HL-60/S4 treated with phorbol 12-myristate 13-acetate at 8.2 ng/mL for 4 days and 3 days (cell line): ENCODE results near the gene MMP17.

Experiments
- in situ Hi-C: fragments of 300-500 bp; cut with MboI; formaldehyde crosslinking; loops from 2 replicates; pipeline ENCODE4 v1.15.0; 2022; ENCODE audit warnings: low sequenced_read_pairs

MMP17 gene

DNA sequence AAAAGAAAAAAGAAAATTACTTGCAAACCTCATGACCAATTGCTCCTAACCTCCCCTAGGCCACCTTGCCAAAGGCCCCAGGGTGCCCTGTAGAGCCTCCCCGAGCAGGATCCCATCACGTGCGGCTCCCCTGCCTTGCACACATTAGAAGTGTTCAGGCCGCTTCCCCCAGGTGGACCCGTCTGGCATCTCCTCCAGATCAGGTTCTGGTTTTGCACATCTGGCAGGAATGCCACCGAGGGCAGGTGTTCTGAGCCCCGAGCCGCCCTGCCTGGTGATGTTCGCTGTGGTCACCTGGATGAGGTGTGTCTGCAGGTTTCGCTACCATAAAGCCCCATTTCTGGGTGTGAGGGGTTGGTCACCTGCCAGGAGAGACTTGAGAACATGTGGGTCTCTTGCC, 19.3 kb downstream of the MMP17 start:
- in situ Hi-C loops: no loop called here

DNA sequence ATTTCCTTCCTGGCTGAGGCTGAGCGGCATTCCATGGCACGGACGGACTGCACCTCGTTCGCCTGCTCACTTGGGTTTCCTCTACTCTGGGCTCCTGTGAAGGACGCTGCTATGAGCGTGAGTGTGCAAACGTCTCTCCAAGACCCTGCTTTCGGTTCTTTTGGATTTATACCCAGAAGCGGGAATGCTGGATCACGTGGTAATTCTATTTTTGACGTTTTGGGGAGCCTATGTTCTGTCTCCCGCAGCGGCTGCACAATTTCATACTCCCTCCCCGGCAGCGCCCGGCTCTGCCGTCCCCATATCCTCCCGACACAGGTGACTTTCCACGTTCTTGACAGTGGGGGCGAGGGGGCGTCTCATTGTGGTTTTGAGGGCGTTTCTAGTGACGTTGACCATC, 20.6 kb downstream of the MMP17 start:
- in situ Hi-C loops: no loop called here

GRCh38 chr12:131849700-131850553, 21.7 kb downstream of the MMP17 start:
- in situ Hi-C loops: no loop called here

DNA sequence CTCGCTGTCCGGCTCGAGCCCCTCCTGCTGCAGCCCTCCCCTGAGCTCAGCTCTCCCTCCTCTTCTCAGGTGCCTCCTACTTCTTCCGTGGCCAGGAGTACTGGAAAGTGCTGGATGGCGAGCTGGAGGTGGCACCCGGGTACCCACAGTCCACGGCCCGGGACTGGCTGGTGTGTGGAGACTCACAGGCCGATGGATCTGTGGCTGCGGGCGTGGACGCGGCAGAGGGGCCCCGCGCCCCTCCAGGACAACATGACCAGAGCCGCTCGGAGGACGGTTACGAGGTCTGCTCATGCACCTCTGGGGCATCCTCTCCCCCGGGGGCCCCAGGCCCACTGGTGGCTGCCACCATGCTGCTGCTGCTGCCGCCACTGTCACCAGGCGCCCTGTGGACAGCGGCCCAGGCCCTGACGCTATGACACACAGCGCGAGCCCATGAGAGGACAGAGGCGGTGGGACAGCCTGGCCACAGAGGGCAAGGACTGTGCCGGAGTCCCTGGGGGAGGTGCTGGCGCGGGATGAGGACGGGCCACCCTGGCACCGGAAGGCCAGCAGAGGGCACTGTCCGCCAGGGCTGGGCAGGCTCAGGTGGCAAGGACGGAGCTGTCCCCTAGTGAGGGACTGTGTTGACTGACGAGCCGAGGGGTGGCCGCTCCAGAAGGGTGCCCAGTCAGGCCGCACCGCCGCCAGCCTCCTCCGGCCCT, 22.8 kb downstream of the MMP17 start:
- in situ Hi-C loops: no loop called here

DNA sequence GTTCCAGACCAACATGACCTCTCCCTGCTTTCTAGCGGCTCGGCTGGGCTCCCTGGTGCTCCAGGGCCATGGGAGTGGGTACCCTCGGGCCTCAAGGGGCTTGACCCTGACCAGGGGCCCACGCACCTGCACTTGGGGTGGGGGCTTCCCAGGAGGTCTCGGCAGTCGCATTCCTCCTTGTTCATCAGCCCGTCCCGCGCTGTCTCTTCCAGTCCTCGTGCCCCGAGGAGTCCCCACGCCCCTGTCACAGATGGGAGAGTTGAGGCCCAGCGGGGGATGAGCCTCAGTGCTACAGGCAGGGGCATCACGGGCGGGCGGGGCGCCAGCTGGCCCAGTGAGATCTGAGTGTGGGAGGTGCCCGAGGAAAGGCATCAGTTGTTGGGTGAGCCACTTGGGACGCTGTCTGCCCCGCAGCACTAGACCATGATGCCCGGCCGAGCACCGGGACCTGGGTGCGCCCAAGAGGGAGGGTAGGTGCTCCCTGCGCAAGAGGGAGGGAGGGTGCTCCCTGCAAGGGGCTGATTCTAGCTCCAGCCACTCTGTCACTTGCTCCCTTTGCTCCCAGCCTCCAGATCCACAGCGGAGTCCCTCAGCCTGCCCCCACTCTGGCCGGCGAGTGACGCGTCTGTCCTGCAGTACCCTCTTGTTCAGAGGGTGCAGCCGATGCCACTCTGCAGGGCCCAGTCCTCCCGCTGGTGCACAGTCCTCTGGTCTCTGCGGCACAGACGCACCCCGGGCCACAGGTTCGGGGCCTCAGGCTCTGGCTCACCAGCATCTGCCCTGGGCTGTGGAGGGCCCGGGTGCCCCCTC, 23.8 kb downstream of the MMP17 start:
- in situ Hi-C loops: no loop called here

DNA sequence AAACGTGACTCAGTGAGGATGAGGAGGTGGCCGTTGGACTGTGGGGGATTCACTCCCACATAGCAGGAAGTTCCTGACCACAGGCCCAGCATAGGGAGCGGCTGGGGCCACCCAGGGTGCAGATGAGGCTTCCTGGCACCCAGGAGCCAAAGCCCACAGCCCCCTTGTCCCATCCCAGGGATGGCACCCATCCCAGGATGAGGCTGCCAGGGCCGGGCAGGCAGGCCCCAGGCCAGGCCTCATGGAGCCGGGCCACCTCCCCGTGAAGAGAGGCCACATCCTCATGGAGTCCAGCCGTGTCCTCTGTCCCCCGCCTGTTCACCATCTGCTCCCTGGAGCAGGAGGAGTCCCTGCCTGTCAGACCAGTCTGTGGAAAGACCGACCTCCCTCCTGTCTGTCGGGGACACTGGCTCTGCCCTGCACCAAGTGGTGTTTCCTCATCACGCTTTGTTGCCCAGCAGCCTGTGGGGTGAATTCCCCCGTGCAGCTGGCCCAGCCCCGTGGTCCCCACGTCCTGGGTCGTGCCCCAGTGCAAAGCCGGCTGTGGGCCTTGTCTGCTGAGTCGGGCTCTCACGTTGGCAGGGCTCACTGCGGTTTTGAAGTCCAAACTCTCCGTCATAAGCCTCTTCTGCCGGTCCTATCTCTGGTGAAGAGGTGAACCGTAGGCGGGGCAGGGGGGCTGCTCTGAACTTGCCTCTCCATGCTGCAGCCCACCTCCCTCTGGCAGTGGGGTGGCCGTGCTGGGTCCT, 24.5 kb downstream of the MMP17 start:
- in situ Hi-C loops: no loop called here

GRCh38 chr12:131853832-131854797, 25.9 kb downstream of the MMP17 start:
- in situ Hi-C loops: no loop called here

DNA sequence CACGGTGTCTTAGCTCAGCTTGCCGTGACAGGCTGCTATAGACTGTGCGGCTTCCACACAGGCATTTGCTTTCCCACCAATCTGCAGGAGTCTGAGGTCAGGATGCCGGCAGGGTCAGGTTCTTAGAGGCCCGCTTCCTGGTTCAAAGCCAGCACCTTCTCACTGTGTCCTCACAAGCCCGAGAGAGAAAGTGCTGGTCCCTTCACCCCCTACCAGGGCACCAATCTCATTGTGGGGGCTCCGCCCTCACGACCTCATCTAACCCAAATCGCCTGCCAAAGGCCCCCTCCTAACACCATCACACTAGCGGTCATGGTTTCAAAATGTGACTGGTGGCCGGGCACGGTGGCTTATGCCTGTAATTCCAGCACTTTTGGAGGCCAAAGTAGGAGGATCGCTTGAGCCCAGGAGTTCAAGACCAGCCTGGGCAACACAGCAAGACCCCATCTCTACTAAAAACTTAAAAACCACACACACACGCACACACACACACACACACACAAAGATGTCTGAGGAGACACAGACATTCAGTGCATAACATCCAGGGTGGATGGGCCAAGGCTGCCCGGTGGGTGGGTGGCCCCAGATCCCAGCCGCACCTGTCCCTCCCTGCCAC, 26.8 kb downstream of the MMP17 start:
- in situ Hi-C loops: no loop called here

DNA sequence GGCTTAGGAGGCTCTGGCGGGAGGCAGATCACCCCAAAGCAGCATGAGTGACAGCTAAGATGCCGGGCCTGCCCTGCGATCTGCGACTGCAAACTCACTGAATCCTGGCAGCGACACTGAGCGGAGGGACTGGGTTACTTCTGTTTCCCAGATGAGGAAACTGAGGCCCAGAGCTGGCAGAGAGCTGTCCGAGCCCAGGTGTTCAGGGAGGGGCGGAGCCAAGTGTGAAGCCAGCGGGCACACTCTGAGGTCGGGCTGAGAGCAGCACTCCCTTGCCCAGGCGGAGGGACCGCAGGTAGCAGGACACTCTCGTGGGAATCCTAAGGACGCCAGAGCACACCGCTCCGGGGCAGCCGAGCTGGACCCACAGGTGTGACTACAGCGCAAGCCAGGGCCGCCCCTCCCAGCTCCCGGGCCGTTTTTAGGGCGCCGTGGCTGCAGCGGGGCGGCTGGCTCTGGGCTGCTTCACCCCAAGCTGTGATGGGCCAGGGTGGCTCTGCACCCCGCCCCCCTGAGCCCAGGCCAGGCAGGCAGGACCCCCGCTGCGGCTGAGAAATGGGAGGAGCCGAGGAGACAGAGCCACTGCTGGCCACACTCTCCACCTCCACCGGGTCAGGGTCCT, 27.4 kb downstream of the MMP17 start:
- in situ Hi-C loops: no loop called here

DNA sequence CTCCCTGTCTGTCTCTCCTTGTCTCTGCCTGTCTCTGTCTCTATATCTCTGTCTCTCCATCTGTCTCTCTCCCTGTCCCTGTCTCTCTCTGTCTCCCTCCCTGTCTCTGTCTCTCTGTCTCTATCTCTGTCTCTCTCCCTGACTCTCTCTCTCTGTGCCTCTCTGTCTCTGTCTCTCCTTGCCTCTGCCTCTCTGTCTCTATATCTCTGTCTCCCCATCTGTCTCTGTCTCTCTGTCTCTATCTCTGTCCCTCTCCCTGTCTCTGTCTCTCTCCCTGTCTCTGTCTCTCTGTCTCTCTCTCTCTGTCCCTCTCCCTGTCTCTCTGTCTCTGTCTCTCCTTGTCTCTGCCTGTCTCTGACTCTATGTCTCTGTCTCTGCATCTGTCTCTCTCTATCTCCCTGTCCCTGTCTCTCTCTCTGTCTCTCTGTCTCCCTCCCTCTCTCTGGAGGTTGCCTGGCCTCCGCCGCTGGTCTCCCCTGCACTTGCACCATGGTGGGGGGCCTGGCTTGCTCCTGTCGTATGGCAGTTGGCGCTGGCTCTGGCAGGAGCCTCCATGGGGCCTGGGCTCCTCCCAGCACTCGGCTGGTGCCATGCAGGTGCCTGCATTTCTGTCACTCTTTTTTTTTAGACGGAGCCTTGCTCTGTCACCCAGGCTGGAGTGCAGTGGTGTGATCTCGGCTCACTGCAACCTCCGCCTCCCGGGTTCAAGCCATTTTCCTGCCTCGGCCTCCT, 28.3 kb downstream of the MMP17 start:
- in situ Hi-C loops: no loop called here

GRCh38 chr12:131857908-131858850, 30.0 kb downstream of the MMP17 start:
- in situ Hi-C loops: no loop called here

DNA sequence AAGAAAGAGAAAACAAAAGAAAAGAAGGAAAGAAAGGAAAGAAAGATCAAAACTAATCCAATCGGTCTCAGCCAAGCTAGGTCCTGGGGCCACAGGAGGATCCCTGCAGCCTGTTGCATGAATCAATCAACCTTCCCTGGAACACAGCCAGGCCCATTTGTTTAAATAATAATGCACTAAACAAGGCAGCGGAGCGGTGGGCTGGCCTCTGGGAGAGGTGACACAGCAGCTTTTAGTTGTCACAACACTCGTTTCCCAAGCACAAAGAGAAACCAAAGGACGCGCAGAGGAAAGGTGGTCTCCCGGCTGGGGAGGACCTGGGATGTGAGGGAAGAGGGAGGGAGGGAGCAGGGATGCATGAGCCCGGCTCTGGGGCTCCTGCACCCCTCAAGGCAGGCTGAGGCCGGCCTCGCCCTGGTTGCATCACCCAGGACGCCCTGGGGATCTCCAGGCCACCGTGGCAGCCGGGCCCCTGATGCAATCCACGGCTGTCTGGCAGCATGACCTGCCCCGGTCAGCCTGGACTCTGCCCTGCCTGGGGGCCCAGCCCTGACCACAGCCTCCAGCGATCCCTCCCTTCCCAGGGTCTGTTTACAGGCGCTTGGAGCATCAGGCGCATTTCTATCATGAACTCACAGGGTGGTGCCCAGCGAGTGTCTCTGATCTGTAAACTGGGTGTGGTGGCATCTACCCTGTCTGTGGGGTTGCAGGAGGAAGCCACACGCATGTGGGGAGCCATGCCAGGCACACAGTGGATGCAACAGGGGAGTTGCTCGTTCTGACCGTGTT, 32.5 kb downstream of the MMP17 start:
- in situ Hi-C loops: no loop called here

DNA sequence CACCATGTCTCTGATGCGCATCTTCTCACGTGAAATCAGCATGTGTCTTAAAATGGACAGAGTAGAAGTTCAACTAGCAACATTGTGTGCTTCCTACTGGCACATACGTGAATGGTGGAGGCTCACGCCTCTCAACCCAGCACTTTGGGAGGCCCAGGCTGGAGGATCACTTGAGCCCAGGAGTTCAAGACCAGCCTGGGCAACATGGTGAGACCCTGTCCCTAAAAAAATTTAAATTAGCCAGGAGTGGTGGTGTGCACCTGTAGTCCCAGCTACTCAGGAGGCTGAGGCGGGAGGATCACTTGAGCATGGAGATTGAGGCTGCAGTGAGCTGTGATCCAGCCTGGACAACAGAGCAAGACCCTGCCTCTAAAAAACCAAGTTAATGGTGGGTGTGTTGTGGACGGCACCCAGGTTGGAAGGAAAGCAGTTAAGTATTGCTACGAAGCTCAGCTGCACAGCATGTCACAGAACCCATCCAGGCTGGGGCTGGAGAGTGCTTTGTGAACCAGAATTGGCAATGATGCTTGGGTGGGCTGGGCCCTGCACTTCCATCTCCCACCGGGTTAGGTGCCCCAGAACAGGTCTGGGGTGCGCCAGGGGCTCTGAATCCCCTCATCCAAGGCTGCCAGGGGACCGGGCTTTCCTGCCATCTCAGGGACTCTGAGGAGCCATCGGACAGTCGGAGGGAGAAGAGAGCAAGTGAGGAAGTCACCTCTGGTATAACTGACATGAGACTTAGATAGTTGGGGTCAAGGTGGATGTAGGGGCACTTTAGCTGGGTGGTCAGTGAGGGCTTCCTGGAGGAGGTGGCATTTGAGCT, 33.3 kb downstream of the MMP17 start:
- in situ Hi-C loops: no loop called here

DNA sequence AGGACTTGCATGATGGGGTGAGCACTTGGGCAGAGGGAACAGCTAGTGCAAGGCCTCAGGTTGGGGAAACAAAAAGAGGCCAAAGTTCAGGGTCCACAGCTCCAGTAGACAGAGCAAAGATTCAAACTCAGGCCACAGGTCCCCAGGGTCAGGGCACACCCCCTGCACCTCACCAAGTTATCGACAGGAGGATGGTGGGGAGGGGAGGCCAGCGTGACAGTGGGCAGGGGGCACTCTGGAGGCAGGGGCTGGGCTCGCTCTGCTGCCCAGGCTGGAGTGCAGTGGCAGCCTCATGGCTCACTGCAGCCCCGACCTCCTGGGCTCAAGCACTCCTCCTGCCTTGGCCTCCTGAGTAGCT, 33.9 kb downstream of the MMP17 start:
- in situ Hi-C loops: no loop called here

DNA sequence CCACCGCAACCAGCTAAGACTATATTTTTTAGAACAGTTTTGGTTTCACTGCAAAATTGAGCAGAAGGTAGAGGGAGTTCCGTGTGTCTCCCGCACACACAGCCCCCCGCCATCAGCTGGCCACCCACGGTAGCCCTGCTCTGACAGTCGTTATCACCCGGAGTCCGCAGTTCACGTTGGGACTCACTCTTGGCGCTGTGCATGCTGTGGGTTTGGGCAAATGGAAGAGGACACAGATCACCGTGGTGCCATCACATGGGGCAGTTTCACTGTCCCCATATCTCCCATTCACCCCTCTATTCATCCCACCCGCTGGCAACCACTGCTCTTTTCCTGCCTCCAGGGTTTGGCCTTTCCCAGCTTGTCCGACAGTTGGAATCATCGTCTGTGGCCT, 34.4 kb downstream of the MMP17 start:
- in situ Hi-C loops: no loop called here
